GM18951 (cell line): ENCODE results near the gene CDHR2.

Experiments used
- POLR2A ChIP-seq: IDR thresholded peaks from 4 replicates; pipeline ENCODE4 v1.6.1; 2011; ENCODE audit warnings: mild to moderate bottlenecking; ENCODE audit not compliant: insufficient read length, insufficient read depth; ENCODE audit errors: extremely low read depth
- in situ Hi-C: fragments of 300-500 bp; cut with MboI; formaldehyde crosslinking; loops from one replicate; pipeline ENCODE4 v1.12.0; 2022; ENCODE audit warnings: low sequenced_read_pairs, mixed read lengths, inconsistent platforms; ENCODE audit not compliant: unreplicated experiment

The CDHR2 gene

DNA sequence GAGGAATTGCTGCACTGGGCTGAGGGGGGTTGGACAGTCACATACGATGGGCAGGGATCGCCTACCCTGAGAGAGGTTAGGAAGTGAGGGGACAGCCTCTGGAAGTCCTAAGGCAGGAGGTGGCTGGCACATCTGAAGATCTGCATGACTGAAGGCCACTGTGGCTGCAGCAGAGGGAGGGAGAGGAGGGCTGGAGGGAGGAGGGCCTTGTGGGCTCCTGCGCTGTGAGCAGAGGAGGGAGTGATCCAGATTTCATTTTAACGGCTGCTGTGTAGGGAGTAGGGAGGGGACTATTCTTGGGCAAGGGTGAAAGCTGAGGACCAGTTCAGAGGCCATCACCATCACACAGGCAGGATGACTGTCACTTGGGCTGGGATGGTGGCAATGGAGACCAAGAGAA lies 88.4 kb downstream of the CDHR2 start:
- no peak for TF ChIP-seq POLR2A
- in situ Hi-C loops: no loop called here

DNA sequence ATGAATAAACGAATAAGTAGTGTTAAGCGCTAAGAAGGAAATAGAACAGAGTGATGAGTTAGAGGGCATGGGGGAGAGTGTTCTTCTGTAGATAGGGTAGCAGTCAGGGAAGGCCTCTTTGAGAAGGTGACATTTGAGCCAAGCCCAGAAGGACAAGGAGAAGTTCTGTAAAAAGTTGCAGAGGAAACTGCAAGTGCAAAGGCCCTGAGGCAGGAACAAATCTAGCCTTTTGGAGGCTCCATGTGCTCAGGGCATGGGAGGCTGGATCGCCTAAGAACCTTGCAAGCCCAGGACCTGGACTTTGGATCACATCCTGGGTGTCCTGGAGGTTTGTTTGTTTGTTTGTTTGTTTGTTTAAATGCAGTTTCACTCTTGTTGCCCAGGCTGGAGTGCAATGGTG lies 89.3 kb downstream of the CDHR2 start:
- no peak for TF ChIP-seq POLR2A
- in situ Hi-C loops: no loop called here

DNA sequence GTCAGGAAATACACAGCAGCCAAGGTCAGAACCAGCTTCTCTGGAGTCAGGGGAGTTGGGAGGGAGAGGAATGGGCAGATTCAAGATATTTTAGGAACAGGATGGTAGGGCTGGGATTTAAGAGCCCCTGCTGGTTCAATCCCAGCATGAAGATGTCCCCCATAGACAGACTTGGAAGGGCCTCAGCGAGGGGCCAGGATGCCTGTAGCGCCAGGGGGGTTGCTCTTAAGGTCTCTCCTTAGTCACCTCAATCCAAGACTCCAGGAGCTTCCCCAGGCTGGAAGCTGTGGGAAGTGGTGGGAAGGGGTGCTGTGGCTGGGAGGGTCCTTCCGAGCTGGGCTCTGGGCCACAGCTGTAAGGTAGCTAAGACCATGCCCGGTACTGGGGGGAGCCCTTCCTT lies 90.1 kb downstream of the CDHR2 start:
- TF ChIP-seq POLR2A: no peak
- in situ Hi-C loops: no loop called here

DNA sequence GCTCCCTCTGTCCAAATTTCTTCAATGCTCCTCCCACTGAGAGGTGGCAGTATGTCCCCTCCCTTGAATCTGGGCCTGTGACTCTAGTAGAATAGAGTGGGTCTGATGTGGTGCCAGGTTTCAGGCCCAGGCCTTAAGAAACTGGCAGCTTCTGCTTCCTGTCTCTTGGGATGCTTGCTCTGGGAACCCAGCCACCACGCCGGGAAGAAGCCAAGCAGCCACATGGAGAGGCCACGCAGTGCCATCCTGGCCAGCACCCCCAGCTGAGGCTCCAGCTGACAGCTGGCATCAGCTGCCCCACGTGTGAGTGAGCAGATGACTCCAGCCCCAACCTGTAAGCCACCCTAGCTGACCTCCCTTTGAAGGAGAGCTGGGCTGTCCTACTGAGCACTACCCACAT lies 90.8 kb downstream of the CDHR2 start:
- in situ Hi-C loops: no loop called here
- no peak for TF ChIP-seq POLR2A

DNA sequence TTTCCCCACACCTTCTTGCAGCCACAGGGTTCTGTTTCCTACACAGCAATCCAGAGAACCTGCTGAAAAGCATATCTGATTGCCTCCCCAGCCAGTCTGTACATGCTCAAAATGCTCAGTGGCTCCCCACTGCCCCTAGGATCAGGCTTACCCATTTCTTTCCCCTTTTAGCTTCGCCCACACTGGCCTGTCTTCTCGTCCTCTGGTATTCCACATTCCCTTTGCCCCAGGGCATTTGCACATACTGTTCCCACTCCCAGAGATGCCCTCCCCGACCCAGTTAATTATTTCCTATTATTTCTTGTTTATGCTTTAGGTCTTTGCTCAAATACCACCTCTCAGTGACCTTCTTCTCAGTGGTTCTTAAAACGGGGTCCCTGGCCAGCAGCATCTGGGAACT lies 91.5 kb downstream of the CDHR2 start:
- in situ Hi-C loops: no loop called here
- TF ChIP-seq POLR2A: no peak

DNA sequence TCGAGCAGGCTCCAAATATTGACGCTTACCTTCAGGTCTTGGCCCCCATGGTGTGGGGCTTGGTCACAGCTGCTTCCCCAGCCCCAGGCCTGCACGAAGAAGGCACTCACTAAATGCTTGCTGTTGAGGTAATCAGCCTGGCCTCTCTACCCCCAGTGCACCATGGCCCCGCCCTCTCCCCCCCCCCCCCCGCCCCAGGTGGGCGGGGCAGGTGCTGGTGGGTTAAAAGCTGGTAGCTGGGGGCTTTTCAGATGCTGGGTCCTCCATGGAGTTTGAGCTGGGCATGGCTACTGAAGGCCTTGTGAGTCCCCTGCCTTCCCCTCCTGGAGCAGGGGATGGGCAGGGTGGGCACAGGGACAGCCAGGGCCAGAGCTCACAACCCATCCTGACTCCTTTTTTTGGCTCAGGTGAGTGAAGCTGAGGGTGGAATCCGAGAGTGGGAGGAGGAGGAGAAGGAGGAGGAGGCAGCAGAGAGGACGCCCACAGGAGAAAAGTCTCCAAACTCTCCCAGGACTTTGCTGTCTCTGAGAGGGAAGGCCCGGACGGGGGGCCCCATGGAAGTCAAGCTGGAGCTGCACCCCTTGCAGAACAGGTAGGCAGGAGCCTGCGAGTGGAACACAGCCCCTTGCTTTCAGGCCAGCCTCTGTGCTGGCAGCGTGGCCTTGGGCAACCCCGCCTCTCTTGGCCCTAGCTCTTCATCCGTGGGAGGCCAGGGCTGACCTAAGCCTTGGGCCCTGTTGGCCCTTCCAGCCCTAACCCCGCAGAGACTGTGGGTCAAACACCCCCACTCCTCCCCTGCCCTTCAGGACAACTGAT lies 93.7 kb downstream of the CDHR2 start:
- in situ Hi-C loops: no loop called here
- TF ChIP-seq POLR2A: no peak

DNA sequence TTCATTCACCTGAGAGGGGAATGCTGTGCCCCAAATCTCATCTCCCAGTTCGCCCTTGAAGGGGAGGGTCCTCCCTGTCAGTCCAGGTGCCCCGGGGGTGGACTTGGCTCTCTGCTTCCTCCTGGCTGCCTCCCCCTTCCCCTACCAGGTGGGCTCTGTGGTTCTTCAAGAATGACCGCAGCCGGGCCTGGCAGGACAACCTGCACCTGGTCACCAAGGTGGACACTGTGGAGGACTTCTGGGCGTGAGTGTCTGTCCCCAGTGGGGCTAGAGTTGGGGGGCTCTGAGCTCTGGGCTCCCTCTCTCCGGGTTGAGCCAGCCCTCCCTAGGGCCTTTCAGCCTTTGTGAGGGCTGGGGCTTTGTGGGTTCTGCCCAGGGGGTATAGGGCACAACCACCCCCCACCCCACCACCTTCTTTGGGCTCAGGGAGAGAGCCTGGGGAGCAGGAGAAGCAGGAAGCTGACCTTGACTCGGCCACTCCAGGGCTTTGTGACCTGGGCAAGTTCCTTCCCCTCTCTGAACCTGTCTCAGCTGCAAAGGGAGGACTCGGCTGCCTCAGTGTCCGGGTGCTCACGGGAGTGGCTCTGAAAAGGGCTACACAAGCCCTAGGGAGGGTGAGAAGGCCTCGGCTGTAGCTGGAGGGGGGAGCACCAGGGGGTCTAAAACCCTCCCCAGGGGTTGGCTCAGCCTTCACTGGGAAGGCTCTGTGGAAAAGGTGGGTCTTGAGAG lies 94.5 kb downstream of the CDHR2 start:
- in situ Hi-C loops: no loop called here
- TF ChIP-seq POLR2A: no peak

DNA sequence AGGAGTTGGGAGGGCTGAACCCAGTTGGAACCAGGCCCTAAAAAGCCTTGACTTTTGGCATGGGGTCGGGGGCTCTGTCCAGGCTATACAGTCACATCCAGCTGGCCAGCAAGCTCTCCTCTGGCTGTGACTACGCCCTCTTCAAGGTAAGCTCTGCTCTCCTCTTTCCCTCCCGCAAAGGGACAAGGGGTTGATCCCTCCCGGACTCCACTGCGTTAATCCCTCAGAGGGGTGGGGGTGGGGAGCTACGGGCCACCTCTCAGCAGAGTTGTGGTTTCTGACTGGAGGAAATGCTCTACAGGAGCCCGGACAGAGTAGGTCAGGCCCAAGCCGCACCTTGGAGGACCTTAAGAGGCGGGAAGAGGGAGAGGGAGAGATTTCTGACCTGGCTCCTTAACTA lies 95.2 kb downstream of the CDHR2 start:
- no peak for TF ChIP-seq POLR2A
- in situ Hi-C loops: no loop called here

DNA sequence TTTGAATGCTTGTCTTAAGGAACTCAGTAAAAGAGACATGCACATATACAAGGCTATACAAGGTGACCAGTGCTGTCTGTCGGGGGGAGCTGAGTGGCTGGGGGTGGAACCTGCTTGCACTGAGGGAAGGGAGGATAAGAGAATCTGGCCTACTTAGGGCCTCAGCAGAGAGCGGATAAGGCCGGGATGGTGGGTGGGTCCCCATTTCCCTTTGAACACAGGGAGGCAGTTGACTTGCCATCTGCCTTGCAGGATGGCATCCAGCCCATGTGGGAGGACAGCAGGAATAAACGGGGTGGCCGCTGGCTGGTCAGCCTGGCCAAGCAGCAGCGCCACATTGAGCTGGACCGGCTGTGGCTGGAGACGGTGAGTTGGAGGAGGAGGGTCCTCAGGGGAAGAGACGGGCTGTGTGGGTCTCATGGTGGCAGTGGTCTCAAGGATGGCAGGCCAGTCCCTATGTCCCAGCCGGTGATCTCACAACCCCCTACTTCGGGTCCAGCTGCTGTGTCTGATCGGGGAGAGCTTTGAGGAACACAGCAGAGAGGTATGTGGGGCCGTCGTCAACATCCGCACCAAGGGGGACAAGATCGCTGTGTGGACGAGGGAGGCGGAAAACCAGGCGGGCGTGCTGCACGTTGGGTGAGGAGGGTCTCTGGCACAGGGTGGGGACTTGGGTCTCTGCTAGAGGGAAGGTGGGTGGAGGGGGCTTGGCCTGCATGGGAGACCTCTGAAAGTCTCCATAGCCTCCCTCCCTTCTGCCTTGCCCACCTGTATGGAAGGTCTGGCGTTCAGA lies 95.9 kb downstream of the CDHR2 start:
- no peak for TF ChIP-seq POLR2A
- in situ Hi-C loops: no loop called here
